HG03025 (cell line): ENCODE data around the gene HYAL3.
"Not testable (repeated sequence)": the region's sequence is repeated elsewhere in the genome, so short reads cannot be mapped to it uniquely, and the experiment has no call there.

Experiments used
- ATAC-seq: cut with Tn5 transposase; IDR thresholded peaks from one replicate; pipeline ENCODE4 v1.9.1; 2021; ENCODE audit warnings: mild to moderate bottlenecking, moderate library complexity; ENCODE audit not compliant: unreplicated experiment, low FRiP score

Gene HYAL3

DNA sequence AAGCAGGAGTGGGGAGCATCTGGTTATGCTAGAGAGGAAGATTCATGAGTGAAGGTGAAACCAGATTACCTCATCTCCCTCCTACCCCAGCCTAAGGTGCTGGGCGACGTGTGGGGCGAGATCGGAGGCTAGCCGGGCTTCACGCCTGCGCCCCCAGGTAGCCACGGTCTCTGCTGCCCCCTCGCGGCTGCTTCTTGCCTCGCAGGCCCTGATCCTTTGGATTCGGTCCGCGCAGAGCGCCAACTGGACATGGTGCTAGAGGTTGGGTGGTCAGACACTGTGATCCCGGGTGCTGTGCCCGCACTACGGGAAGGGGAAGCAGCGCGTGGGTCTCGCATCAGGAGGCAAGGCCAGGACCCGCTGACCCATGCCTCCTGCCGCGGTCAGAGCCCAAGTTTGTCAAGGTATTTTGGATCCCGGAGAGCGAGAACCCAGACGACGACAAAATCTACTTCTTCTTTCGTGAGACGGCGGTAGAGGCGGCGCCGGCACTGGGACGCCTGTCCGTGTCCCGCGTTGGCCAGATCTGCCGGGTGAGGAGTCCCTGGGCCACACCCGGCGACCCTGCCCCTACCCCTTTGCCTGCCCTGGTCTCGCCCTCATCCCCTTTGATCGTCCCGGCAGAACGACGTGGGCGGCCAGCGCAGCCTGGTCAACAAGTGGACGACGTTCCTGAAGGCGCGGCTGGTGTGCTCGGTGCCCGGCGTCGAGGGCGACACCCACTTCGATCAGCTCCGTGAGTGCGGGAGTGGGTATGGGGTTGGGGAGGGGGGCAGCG lies 26.1 kb downstream of the HYAL3 start:
- no peak for ATAC-seq

DNA sequence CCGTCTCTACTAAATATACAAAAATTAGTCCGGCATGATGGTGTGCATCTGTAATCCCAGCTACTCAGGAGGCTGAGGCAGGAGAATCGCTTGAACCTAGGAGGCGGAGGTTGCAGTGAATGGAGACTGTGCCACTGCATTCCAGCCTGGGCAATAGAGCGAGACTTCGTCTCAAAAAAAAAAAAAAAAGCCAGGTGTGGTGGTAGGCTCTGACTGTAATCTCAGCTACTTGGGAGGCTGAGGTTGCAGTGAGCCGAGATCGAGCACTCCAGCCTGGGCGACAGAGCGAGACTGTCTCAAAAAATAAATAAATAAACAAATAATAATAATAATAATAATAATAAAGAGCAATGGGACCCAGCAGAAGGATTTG lies 26.7 kb downstream of the HYAL3 start:
- ATAC-seq, result not testable (repeated sequence)

DNA sequence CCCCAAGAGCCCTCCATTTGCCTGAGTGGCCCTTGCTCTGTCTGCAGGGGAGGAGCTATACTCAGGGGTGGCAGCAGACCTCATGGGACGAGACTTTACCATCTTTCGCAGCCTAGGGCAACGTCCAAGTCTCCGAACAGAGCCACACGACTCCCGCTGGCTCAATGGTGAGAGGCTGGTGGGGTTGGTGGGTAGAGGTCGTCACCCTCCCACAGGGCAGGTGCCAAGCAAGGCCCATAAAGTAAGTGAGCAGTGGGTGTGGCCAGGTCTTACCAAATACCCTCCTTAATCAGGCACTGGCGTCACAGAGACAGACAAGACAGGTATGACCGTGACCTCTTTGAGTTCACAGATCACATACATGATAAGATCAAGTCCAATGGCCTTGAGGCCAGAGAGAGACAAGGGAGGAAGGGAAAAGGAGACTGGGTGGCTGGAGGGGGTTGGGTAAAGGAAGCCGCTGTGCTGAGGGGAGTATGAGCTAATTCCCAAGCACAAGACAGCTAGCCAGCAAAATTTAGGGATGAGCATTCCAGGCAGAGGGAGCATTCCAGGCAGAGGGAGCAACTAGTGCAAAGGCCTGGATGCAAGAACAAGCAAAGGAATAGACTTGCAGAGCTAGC lies 27.8 kb downstream of the HYAL3 start:
- ATAC-seq, result no peak

DNA sequence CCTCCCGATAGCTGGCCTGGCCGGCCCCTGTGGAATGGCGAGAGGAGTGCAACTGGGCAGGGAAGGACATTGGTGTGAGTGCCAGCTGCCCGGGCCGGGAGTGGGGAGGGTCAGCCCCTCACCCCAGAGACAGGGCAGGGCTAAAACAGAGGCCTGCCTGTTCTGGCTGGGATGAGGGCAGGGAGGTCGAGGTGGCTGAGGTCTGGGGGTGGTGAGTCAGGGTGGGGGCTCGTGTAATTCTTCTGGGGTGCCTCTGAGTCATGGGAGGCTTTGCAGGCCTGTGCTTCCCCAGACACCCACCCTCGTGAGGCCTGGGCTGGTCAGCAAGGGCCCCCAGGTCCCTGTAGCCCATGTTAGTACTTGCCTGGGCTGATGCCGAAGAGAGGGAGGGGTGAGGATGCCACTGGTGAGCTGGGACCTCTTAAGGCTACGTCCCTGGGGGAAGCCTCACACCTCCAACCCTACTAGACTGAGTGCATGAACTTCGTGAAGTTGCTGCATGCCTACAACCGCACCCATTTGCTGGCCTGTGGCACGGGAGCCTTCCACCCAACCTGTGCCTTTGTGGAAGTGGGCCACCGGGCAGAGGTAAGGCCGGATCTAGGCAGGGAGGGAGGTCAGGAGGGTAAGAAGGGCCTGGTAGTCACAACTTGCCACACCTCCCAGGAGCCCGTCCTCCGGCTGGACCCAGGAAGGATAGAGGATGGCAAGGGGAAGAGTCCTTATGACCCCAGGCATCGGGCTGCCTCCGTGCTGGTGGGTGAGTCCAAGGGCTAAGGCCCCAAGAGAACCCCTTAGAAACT lies 28.6 kb downstream of the HYAL3 start:
- ATAC-seq, result no peak

DNA sequence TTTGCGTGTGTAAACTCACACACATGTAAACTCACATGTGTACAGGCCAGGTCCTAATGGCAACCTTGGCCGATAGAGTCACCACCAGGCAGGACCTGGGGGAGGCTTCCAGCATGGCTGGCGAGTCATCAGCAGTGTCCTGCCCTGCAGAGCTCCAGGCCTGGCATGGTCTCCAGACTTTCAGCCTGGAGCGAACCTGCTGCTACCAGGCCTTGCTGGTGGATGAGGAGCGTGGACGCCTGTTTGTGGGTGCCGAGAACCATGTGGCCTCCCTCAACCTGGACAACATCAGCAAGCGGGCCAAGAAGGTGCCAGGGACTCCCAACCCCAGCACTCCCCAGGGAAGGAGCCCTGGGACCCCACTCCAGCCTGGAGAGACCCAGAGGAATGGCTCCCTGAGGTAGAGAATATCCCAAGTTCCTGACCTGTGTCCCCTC lies 29.2 kb downstream of the HYAL3 start:
- ATAC-seq, result no peak

DNA sequence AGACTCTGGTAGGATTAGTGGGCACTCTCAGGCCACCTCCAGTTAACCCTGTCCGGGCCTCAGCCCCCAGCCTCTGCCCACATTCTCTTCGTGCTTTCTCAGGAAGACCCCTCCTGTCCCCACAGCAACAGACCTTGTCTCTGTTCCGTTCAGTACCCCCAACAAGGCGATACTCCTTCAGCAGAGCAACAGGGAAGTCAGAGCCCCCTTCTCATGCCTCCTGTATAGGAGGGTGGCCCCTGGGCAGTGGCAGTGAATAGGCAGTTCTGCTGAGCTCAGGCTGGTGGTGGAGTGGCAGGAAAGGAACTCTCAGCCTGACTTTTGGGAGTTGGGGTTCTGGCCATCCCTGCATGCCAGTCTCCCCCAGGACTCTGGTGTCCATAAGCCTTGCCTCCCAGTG lies 29.7 kb downstream of the HYAL3 start:
- no peak for ATAC-seq

DNA sequence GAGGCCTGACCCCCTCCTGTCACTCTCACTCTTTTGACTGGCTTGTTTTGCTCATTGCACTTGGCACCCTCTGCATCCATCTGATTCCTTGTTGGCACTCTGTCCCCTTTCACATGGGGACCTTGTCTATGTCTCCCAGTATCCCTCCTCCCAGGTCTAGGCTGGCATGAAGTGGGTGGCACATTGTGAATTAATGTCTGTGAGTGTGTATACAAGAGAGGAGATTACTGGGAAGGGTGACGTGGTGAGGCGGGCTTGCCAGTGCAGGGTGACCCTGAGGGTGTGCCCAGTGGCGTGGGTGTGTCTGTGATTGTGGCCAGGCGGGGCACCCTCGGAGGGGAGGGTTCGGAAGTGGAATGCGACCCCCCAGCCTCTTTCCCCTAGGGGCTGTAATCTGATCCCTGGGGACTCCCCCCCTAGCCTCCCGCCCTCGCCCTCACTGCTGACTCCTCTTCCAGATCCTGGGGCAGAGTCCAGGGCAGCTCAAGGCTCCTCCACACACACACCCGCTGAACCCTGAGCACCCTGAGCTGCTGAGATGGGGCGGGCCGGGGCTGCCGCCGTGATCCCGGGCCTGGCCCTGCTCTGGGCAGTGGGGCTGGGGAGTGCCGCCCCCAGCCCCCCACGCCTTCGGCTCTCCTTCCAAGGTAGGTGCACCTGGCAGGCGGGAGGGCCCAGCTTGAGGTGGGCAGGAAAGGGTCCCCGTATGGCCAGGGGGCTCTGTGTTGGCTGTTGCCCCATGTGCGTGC lies 30.3 kb downstream of the HYAL3 start, which contains the start of gene SEMA3B:
TSS of gene SEMA3B (plus strand) at position 445 of the 749 bp plus-strand sequence. CDS start at position 539, 94 bp downstream.
- no peak for ATAC-seq

DNA sequence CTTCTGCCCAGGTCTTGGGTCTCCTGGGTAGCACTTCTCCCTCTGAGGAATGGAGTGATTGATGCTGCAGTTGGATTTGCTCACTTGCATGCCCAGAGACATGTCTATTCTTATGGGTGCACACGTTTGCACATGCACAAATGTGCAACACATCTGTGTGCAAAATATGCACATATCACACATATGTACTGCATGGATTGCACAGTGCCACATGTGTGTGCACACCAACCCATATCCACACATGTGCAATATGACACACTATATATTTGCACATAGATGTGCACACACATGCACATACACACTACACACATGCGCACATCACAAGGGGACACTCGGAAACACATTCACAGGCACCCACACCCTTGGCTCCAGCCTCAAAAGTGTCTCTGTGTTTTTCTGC lies 30.9 kb downstream of the HYAL3 start:
- ATAC-seq, result no peak

DNA sequence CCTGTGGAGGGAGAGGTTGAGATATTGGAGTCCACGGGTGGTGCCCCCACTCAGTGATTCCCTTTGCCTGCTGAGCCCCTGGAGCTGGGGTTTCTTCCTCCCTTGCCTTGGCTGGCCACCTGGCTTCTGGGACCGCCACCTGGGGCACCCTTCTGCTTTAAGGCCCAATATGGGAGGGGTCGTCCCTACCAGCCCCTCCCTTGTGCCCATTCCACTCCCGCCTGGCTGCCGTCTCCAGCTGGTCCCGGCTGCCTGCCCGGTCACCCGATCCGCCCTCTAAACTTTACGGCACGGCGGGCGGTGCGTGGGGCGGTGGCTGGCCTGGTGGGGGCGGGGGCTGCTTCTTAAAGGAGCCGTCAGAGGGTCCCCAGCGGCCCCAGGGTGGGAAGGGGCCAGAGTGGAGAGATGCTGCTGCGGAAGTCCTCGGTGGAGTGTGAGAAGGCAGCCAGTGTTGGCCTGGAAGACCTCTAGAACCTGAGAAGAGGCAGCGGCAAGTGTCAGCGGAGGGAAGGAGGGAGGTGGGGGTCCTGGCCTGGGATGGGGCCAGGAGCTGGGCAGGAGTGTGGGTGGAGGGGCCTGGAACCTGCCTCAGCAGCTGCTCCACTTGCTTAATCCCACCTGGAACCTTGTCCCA lies 31.8 kb downstream of the HYAL3 start:
- no peak for ATAC-seq

DNA sequence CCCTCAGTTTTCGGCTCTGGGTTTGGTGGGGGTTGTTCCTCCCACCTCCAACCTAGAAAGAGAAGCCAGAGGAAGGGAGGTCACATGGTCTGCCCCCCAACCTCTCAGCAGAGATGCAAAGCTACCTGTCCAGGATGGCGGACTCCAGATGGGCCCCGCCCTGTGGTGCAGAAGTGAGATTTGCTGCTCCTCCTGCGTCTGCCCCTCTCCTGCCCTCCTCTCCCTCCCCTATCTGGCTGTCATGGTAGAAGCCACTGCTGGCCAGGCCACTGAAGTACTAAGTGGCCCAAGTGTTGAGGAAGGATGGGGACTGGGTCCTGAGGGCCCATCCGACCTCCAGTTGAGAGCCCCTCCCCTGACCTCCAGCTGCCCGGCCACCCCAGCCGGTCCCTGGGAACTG lies 32.4 kb downstream of the HYAL3 start:
- no peak for ATAC-seq

DNA sequence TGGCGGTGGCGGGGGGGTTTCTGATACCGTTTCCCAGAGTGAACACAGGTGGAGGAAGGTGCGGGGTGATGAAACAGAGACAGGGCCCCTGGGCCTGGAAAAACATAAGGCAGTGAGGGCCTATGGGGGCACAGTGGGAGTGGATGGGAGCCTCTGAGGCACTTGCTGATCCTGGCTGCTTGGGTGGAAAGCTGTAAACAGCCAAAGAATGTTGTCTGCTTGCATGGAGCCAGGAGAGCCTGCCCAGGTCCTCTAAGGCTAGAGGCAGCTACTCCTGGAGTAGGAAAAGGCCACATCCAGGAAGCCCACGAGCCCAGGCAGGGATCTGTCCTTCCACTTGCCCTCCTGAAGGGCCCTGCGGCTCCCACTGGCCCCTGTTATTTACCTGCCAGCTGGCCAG lies 33.2 kb downstream of the HYAL3 start:
- ATAC-seq, result no peak

DNA sequence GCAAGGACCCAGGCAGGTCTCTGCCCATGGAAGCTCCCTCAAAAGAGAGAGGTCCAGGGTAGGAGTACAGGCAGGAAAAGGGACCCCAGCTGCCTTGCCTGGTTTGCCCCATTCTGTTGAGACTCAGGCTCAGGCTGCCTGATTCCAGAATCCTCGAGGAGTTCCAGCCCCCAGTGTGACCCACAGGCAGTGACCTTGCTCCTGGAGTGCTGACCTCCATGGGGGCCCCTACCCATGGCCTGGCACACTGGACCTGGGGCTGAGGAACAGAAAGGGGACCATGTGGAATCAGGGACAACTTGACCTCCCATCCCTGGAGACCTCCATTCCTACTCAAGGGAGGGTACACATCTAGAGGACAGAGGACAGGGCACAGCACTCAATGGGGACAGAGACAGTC lies 33.6 kb downstream of the HYAL3 start:
- ATAC-seq, result no peak

DNA sequence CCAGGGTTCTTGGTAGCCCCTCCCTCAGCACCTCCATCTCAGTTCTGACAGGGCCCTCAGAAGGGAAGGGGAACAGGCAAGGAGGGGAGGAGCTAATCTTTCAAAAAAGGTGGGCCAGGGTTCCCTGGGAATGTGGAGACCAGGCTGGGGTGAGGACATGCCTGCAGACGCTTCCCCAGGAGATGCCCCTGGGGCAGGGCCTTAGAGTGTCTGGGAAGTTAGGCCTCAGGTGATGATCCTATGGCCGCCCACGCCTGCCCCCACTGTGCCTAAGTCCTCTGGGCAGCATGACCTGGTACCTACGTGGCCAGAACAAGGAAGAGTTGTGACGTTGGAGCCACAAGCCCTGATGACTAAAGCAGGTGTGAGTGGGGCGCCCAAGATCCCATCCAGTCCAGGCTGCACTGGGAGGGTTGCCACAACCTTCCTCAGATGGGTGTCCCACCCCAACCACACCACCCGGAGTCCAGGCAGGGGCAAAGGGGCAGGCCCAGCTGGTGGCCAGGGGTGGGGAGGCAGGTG lies 34.2 kb downstream of the HYAL3 start:
- ATAC-seq, result no peak

DNA sequence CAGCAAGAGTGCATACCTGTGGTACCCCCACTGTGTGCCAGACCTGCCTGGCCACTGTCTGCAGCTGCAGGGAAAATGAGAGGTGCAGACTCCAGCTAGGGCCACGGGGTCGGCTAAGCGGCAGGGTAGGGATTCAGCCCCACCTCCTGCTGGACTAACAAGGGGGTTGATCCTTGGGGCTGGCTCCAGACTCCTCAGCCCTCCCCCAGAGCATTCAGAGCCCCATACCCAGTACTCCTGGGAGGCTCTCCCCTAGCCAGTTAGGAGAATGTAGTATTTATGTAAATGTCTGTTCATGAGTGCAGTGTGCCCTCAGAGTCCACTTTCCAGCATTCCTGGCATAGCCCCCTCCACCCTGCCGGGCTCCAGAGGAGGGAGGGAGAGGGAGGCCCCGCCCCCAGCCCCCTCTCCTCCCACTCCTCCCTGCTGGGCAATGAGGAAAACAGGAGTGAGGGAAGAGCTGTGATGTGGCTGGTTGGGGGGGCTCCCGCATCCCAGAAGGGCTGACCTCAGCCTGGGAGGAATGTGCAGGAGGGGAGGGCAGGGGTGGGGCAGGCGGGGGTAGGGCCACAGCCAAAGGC lies 34.7 kb downstream of the HYAL3 start:
- ATAC-seq, result no peak

DNA sequence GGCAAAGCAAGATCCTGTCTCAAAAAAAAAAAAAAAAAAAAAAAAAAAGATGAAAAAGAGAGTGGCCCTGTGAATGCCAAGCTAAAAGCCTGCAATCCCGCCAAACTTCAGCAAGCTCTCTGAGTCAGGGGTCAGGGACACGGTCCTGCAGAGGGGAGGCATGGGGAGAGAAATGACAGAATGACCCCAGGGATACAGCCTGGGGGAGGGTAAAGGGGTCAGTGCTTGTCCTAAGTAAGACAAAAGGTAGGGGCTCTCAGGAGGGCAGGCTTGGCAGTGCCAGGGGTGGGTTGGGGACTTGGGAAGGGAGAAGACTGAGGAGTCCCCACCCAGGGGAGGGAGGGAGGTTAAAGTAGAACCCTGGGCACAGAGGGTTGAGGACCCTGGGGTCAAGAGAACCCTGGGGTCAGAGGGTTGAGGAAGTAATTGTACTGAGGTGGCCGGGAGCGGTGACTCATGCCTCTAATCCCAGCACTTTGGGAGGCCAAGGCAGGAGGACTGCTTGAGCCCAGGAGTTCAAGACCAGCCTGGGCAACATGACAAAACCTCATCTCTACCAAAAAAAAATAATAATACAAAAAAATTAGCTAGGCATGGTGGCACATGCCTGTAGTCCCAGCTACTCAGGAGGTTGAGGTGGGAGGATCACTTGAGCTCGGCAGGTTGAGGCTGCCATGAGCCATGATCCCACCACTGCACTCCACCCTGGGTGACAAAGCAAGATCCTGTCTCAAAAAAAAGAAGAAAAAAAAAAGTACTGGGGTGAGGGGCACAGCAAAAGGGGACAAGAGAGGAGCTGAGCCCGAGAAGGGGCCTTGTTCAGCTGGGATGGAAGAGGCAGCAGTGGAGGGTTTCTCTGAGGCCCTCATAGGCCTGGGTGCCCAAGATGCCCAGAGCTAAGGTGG lies 35.5 kb downstream of the HYAL3 start:
- no peak for ATAC-seq

DNA sequence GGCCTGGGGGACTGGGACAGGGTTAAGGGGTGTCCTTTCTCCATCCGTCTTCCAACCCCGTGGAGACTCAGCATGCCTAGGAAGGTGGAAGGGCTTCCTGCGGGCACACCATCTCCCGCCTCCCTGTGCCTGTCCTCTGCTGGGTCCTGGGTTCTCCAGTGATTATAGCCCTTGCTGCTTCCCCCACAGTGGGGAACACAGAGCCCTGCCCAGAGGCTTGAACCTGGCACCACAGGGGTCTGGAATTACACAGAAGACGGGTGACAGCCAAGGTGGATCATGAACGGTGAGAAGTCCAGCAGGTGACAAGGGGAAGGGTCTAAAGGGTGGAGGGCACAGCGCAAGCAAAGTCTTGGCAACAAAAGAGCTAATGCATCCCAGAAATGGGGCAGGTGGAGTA lies 36.4 kb downstream of the HYAL3 start:
- no peak for ATAC-seq

DNA sequence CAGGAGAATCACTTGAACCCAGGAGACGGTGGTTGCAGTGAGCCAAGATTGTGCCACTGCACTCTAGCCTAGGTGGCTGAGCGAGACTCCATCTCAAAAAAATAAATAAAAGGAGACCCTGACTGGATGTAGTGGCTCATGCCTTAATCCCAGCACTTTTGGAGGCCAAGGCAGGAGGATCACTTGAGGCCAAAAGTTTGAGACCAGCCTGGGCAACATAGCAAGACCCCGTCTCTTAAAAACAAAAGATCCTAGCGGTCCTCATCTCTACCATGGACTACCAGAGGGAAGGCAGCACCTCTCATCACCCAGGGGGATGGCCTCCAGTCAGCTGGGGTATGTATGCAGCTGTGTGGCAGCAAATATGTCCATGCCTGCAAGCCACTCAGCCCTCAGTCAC lies 37.0 kb downstream of the HYAL3 start:
- ATAC-seq, result not testable (repeated sequence)

DNA sequence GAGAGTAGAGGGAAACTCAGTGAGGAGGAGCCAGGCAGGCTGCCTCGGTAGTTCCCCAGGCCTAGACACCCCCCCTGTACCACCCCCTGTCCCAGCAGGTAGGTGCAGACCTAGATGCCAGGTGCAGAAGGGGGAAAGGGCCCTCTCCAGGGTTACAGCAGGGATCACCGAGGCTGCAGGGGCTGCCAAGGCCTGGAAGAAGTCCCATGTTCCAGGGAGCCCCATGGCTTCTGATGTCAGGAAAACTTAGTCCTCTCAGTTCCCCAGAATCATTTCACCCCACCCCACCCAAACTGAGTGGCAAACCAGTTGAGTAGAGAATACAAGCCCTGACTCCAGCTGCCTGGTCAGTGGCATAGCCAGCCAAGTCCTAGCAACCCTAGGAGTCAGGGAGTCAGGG lies 37.7 kb downstream of the HYAL3 start:
- ATAC-seq, result no peak
